H1 (cell line): ENCODE measurements around the gene ST14. TPM values are rescaled to one million over a fixed set of nuclear protein-coding genes. Genes with fewer than 3 reads are reported as not detected.

Experiments
- CTCF ChIA-PET: fragments of 300-600 bp; sonication (Branson Sonifier 250); formaldehyde crosslinking; loops from one replicate; lab custom pipeline; 2021; ENCODE audit not compliant: partially characterized antibody; lab: Charles Lee
- POLR2A ChIA-PET: fragments of 300-600 bp; sonication (Branson Sonifier 250); formaldehyde crosslinking; loops from one replicate; lab custom pipeline; 2021; ENCODE audit warnings: inconsistent platforms; ENCODE audit not compliant: partially characterized antibody; lab: Charles Lee
- DNase-seq, 2 experiments: peaks; one replicate each; pipeline versions ENCODE4 v3.0.0 to v3.0.0-alpha.2; 2010 to 2022; ENCODE audit warnings: low spot score in 2 of 2, low read depth in 1 of 2, mixed read lengths in 1 of 2
- FAIRE-seq: peaks from 2 replicates; lab custom pipeline; 2011; peaks lifted over from hg19 to GRCh38; lab: Jason Lieb, UNC
- H2AFZ ChIP-seq: 2 replicates; pipeline ENCODE4 v1.8.1; 2012; ENCODE audit warnings: low read length, inconsistent platforms
- H2AK5ac ChIP-seq: 2 replicates; pipeline ENCODE4 v1.6.1; 2013; ENCODE audit warnings: low read depth, low read length
- H2BK120ac ChIP-seq: replicated peaks from 2 replicates; pipeline ENCODE3; 2013; ENCODE audit warnings: low read depth, low read length, inconsistent platforms
- H2BK12ac ChIP-seq: 2 replicates; pipeline ENCODE4 v1.6.1; 2013; ENCODE audit warnings: low read depth, low read length
- H2BK15ac ChIP-seq: 2 replicates; pipeline ENCODE4 v1.6.1; 2013; ENCODE audit warnings: low read length
- H2BK20ac ChIP-seq: 2 replicates; pipeline ENCODE4 v1.6.1; 2013; ENCODE audit warnings: low read length
- H2BK5ac ChIP-seq: 2 replicates; pipeline ENCODE4 v1.6.1; 2013; ENCODE audit warnings: low read depth, low read length
- H3K14ac ChIP-seq: 2 replicates; pipeline ENCODE4 v1.6.1; 2013; ENCODE audit warnings: inconsistent platforms; ENCODE audit not compliant: insufficient read length
- H3K18ac ChIP-seq: 2 replicates; pipeline ENCODE4 v1.6.1; 2013; ENCODE audit warnings: low read length; ENCODE audit errors: extremely low read depth
- H3K23ac ChIP-seq: 2 replicates; pipeline ENCODE4 v1.6.1; 2013; ENCODE audit warnings: inconsistent platforms; ENCODE audit not compliant: insufficient read length
- H3K23me2 ChIP-seq: 2 replicates; pipeline ENCODE4 v1.6.1; 2013; ENCODE audit warnings: low read depth, low read length
- H3K27ac ChIP-seq: 2 replicates; pipeline ENCODE4 v1.6.1; 2011; ENCODE audit warnings: low read depth, low read length, inconsistent platforms
- H3K27me3 ChIP-seq, 4 experiments: replicated peaks in 1 of 4; 1 replicate in 1 of 4; 2 replicates in 3 of 4; pipeline versions ENCODE4 v1.6.1 to v1.8.1; 2011 to 2013; ENCODE audit warnings: low read length in 3 of 4, mild to moderate bottlenecking in 3 of 4, inconsistent platforms in 2 of 4, mixed read lengths in 2 of 4, moderate library complexity in 1 of 4; ENCODE audit not compliant: control insufficient read depth in 3 of 4, insufficient read depth in 3 of 4; ENCODE audit errors: extremely low read depth in 1 of 4
- H3K36me3 ChIP-seq, 4 experiments: 2 replicates each; pipeline versions ENCODE4 v1.6.1 to v1.8.1; 2011 to 2013; ENCODE audit warnings: mild to moderate bottlenecking in 4 of 4, low read length in 3 of 4, moderate library complexity in 2 of 4, control low read depth in 1 of 4, inconsistent platforms in 1 of 4; ENCODE audit not compliant: insufficient read depth in 4 of 4, control insufficient read depth in 2 of 4
- H3K4ac ChIP-seq: replicated peaks from 2 replicates; pipeline ENCODE3; 2013; ENCODE audit warnings: low read length, low read depth, mixed read lengths, inconsistent platforms; ENCODE audit not compliant: insufficient read length
- H3K4me1 ChIP-seq, 4 experiments: replicated peaks in 1 of 4; 1 replicate in 1 of 4; 2 replicates in 3 of 4; pipeline versions ENCODE4 v1.6.1 to v1.8.1; 2011 to 2013; ENCODE audit warnings: low read length in 3 of 4, inconsistent platforms in 2 of 4, mixed read lengths in 1 of 4; ENCODE audit not compliant: insufficient read depth in 4 of 4, control insufficient read depth in 3 of 4
- H3K4me2 ChIP-seq, 2 experiments: 2 replicates each; pipeline versions ENCODE4 v1.6.1 to v1.8.1; 2011 to 2013; ENCODE audit warnings: low read depth in 2 of 2, low read length in 2 of 2, control low read depth in 1 of 2, inconsistent platforms in 1 of 2, mild to moderate bottlenecking in 1 of 2; ENCODE audit not compliant: insufficient read depth in 1 of 2
- H3K4me3 ChIP-seq, 4 experiments: fragments of 200-600, 300-600 bp in 1 of 4; sonication (generic), shearing (Covaris generic), sonication (Bioruptor Twin) in 1 of 4; 2 replicates each; pipeline versions ENCODE4 v1.5.1 to v1.8.1; 2011 to 2016; ENCODE audit warnings: low read length in 4 of 4, low read depth in 3 of 4, control low read depth in 2 of 4, inconsistent platforms in 2 of 4, mild to moderate bottlenecking in 2 of 4, mixed read lengths in 1 of 4, moderate library complexity in 1 of 4; ENCODE audit not compliant: insufficient read depth in 2 of 4; ENCODE audit errors: extremely low read depth in 1 of 4
- H3K56ac ChIP-seq: replicated peaks from 2 replicates; pipeline ENCODE3; 2013; ENCODE audit warnings: low read depth, mild to moderate bottlenecking, mixed read lengths, low read length, inconsistent platforms; ENCODE audit not compliant: insufficient read length
- H3K79me1 ChIP-seq: 2 replicates; pipeline ENCODE4 v1.6.1; 2013; ENCODE audit warnings: low read depth, low read length, control low read depth
- H3K79me2 ChIP-seq, 2 experiments: 2 replicates each; pipeline versions ENCODE4 v1.6.1 to v1.8.1; 2012 to 2013; ENCODE audit warnings: low read length in 2 of 2, mild to moderate bottlenecking in 2 of 2, inconsistent platforms in 1 of 2; ENCODE audit not compliant: insufficient read depth in 2 of 2, control insufficient read depth in 1 of 2
- H3K9ac ChIP-seq, 4 experiments: replicated peaks in 1 of 4; 1 replicate in 1 of 4; 2 replicates in 3 of 4; pipeline versions ENCODE4 v1.6.1 to v1.8.1; 2011 to 2013; ENCODE audit warnings: low read depth in 3 of 4, low read length in 3 of 4, control low read depth in 2 of 4, mild to moderate bottlenecking in 2 of 4, moderate library complexity in 2 of 4, inconsistent platforms in 1 of 4; ENCODE audit errors: extremely low read depth in 1 of 4
- H3K9me3 ChIP-seq, 2 experiments: 2 replicates each; pipeline versions ENCODE4 v1.6.1 to v1.8.1; 2012 to 2013; ENCODE audit warnings: mild to moderate bottlenecking in 2 of 2, moderate library complexity in 2 of 2, control low read depth in 1 of 2, inconsistent platforms in 1 of 2, low read depth in 1 of 2, low read length in 1 of 2, mixed read lengths in 1 of 2; ENCODE audit not compliant: insufficient read depth in 2 of 2
- H4K20me1 ChIP-seq, 2 experiments: replicated peaks in 1 of 2; 2 replicates each; pipeline versions ENCODE3 to v1.8.1; 2011 to 2013; ENCODE audit warnings: inconsistent platforms in 2 of 2, low read length in 2 of 2, mild to moderate bottlenecking in 1 of 2; ENCODE audit not compliant: insufficient read depth in 2 of 2, control insufficient read depth in 1 of 2
- H4K5ac ChIP-seq: 2 replicates; pipeline ENCODE4 v1.6.1; 2013; ENCODE audit warnings: low read length, low read depth, mixed read lengths, inconsistent platforms; ENCODE audit not compliant: insufficient read length
- H4K8ac ChIP-seq: 2 replicates; pipeline ENCODE4 v1.8.0; 2013; ENCODE audit warnings: mild to moderate bottlenecking, moderate library complexity, low read length, inconsistent platforms; ENCODE audit not compliant: insufficient read depth; ENCODE audit errors: extremely low read depth
- H4K91ac ChIP-seq: replicated peaks from 2 replicates; pipeline ENCODE3; 2013; ENCODE audit warnings: low read length, mixed read lengths, inconsistent platforms; ENCODE audit not compliant: insufficient read length
- ASH2L ChIP-seq: fragments of 200-600, 300-600 bp; sonication (generic); IDR thresholded peaks from one replicate; pipeline ENCODE4 v1.7.1; 2017; ENCODE audit warnings: low read length
- EP300 ChIP-seq, 2 experiments: IDR thresholded peaks; 1 replicate in 1 of 2; 2 replicates in 1 of 2; pipeline ENCODE4 v1.6.1; 2011 to 2012; ENCODE audit warnings: low read depth in 2 of 2, low read length in 2 of 2, mild to moderate bottlenecking in 2 of 2, borderline replicate concordance in 1 of 2, inconsistent platforms in 1 of 2, moderate library complexity in 1 of 2
- PHF8 ChIP-seq: fragments of 200-600 bp; sonication (generic); conservative IDR thresholded peaks from 2 replicates; pipeline ENCODE4 v1.7.1; 2012; ENCODE audit warnings: low read depth, mild to moderate bottlenecking, inconsistent platforms, low read length, moderate library complexity
- SIN3A ChIP-seq, 2 experiments: IDR thresholded peaks in 1 of 2; conservative IDR thresholded peaks in 1 of 2; 2 replicates each; pipeline ENCODE4 v1.6.1; 2011 to 2012; ENCODE audit warnings: low read length in 2 of 2, improper control_type of control experiment in 1 of 2, low read depth in 1 of 2, mild to moderate bottlenecking in 1 of 2
- SP2 ChIP-seq: IDR thresholded peaks from 2 replicates; pipeline ENCODE4 v1.6.1; 2012; ENCODE audit warnings: mild to moderate bottlenecking, low read length, inconsistent platforms
- SP4 ChIP-seq: IDR thresholded peaks from 2 replicates; pipeline ENCODE4 v1.6.1; 2012; ENCODE audit warnings: low read length, inconsistent platforms
- TAF7 ChIP-seq: optimal IDR thresholded peaks from 2 replicates; pipeline ENCODE3; 2011; ENCODE audit warnings: low read depth, mild to moderate bottlenecking, inconsistent platforms, low read length, moderate library complexity, borderline replicate concordance
- WGBS, 2 experiments: shearing (Covaris generic) in 1 of 2; methylation state at CpG; one replicate each; pipeline versions ENCODE4 v1.1.6 to v1.1.7; 2013 to 2015; ENCODE audit warnings: low lambda C conversion rate in 2 of 2, mixed read lengths in 2 of 2, inconsistent platforms in 1 of 2, low coverage in 1 of 2, missing lambda C conversion rate in 1 of 2; ENCODE audit not compliant: insufficient replicate concordance in 2 of 2, insufficient coverage in 1 of 2, insufficient read length in 1 of 2; ENCODE audit errors: extremely low coverage in 1 of 2, missing lambda C conversion rate in 1 of 2; 5-methylcytosine and 5-hydroxymethylcytosine counted together
- polyA plus RNA-seq, 7 experiments: library from polyadenylated mRNA; depleted of rRNA in 3 of 7; stranded (reverse) in 5 of 7; unstranded in 2 of 7; fragments of >200 nt in 5 of 7; fragments of 200-250 nt in 2 of 7; gene quantifications; 1 replicate in 5 of 7; 2 replicates in 1 of 7; 4 replicates in 1 of 7; pipeline versions ENCODE4 v1.2.1 to v1.2.3, GENCODE V29; 2011 to 2013; ENCODE audit warnings: missing spikeins in 2 of 7, mixed read lengths in 2 of 7
- total RNA-seq: library from RNA; stranded (reverse); fragmentation: NEBNext Ultra II Directional; extraction: Animal tissue kit (Norgen Biotek cat#: 25700); gene quantifications from 2 replicates; pipeline ENCODE4 v1.2.1, GENCODE V29; 2021
- TF ChIP-seq, protein P1 (sequence below): IDR thresholded peaks from 2 replicates; pipeline ENCODE4 v1.6.1; 2012; ENCODE audit warnings: inconsistent platforms

The ST14 gene
- total and polyA plus RNA-seq, 2 of the 8 experiments (the other 6 are each of a cell fraction or from before 2014, with no cell fraction given): 22.4 to 24.9 TPM

DNA sequence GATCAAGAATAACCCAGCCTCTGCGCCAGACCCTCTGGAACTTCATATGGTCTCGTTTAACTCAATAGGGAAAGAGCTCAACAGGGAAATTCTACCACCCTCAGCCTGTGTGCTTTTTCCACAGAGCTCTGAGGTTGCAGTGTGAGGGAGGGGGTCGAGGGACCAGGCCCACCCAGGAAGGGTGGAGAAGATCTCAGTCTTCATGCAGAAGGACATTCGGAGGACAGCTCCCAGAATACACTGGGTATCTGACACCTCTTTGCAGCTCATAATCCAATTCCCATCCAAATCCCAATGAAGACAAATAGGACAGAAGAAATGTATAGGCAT, 56.6 kb downstream of the ST14 start:
- H3K4ac ChIP-seq: no peak overlapping the region
- H2BK5ac ChIP-seq: peak overlapping the region; percentile 4; the same call in 1 of the 2 replicates
- H3K79me1 ChIP-seq: no peaks in the 10 kb centered on the region
- no peaks in the 10 kb centered on the region; a peak in 1 of 4 replicates for H3K9me3 ChIP-seq
- no peak overlapping the region for H2AK5ac ChIP-seq
- no peak overlapping the region for H3K4me2 ChIP-seq
- H3K36me3 ChIP-seq: no peaks in the 10 kb centered on the region; a peak in 1 of 8 replicates
- 89% methylated on average over 4 of the region's 4 CpGs; no CpG with 5 or more reads in 1 of the 2 experiments for WGBS, 2 experiments
- TF ChIP-seq, protein P1, sequence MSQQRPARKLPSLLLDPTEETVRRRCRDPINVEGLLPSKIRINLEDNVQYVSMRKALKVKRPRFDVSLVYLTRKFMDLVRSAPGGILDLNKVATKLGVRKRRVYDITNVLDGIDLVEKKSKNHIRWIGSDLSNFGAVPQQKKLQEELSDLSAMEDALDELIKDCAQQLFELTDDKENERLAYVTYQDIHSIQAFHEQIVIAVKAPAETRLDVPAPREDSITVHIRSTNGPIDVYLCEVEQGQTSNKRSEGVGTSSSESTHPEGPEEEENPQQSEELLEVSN: no peak
- TF ChIP-seq EP300 (IDR thresholded peaks at IDR 0.05; ENCODE audit: borderline replicate concordance in 1 of 2, low read depth in 2 of 2, low read length in 2 of 2) (no peak), PHF8 (no peak), TAF7 (no peak), SP2 (no peak), SP4 (no peak), ASH2L (no peak), SIN3A (conservative IDR thresholded peaks at IDR 0.05 in 1 of 2, IDR thresholded peaks at IDR 0.05 in 1 of 2; ENCODE audit: low read depth in 1 of 2, low read length in 2 of 2) (no peak)
- H3K79me2 ChIP-seq: no peaks in the 10 kb centered on the region
- no peak overlapping the region for H4K5ac ChIP-seq
- H3K27ac ChIP-seq: no peak overlapping the region
- no peak overlapping the region for H3K9ac ChIP-seq
- H3K14ac ChIP-seq: no peak overlapping the region
- no peak overlapping the region for H2AFZ ChIP-seq
- H2BK15ac ChIP-seq: no peak overlapping the region
- no peak overlapping the region for H3K4me3 ChIP-seq
- H3K4me1 ChIP-seq: peaks cover 0 to 16% (median 12%) of the 10 kb centered on the region in 4 experiments; a peak in 6 of 7 replicates
- H4K20me1 ChIP-seq: peaks cover 0 to 3% of the 10 kb centered on the region in 2 experiments
- no peak overlapping the region for H2BK20ac ChIP-seq
- H3K27me3 ChIP-seq: no peaks in the 10 kb centered on the region
- FAIRE-seq (no peak), DNase-seq (no peak)
- H2BK120ac ChIP-seq: no peak overlapping the region
- H3K23me2 ChIP-seq: no peaks in the 10 kb centered on the region
- ChIA-PET CTCF (interaction anchor here (0.6 to 3.1 kb wide), 13 partner anchors 9 to 335 kb away, joined by 3 to 18 read pairs (median 4); partner anchors contain the start of gene ADAMTS8), POLR2A (interaction anchor here (0.8 to 1.1 kb wide), 3 partner anchors 156 to 212 kb away, joined by 3 read pairs; partner anchors contain the start of gene ADAMTS8)
- no peak overlapping the region for H4K8ac ChIP-seq
- H3K23ac ChIP-seq: no peak overlapping the region
- H3K18ac ChIP-seq: no peak overlapping the region
- H2BK12ac ChIP-seq: 0 out of 2 replicates have a peak overlapping the region, but pooled peaks have one; percentile 55
- H4K91ac ChIP-seq: no peak overlapping the region
- H3K56ac ChIP-seq: no peak overlapping the region
